ENCODE measurements around the gene GAK. TPM values are rescaled to one million over a fixed set of nuclear protein-coding genes. Genes with fewer than 3 reads are reported as not detected.
"Not testable (repeated sequence)": the region's sequence is repeated elsewhere in the genome, so short reads cannot be mapped to it uniquely, and the experiment has no call there.

GAK gene
- total RNA-seq, 2 experiments from 2014 or later, result 87.6 to 96.8 TPM

DNA sequence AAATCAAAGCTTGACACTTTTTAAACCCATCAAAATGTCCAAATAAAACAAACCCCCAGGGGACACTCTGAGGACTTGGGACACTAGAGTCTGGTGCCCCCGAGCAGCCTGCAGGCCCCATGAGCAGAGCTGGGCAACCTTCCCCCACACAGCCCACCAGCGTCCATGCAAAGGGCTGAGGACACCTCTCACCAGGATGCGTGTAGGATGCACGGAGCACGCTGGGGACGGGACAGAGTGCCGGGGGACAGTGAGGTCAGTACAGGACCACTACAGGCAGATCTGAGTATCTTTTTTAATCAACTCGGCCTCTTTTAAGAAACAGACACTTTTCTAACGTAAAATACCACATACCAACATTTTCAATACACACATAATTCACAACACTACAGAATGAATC is 6.9 kb downstream of the GAK start:
- peak overlapping the region; percentile 90 for H3K27ac Mint-ChIP-seq
- CTCF ChIA-PET, result no interaction called here
- no peak overlapping the region for H3K4me3 Mint-ChIP-seq
- peaks cover 67% of the 10 kb centered on the region for H3K4me1 Mint-ChIP-seq (ENCODE audit: low read depth)
- intact Hi-C loops (cut with micrococcal nuclease), result no loop called here
- H3K9me3 Mint-ChIP-seq, result no peaks in the 10 kb centered on the region
- no peaks in the 10 kb centered on the region for H3K27me3 Mint-ChIP-seq (ENCODE audit: low read depth)
- peaks cover 5% of the 10 kb centered on the region for H3K36me3 Mint-ChIP-seq (ENCODE audit: low read depth)
- no peak for DNase-seq

DNA sequence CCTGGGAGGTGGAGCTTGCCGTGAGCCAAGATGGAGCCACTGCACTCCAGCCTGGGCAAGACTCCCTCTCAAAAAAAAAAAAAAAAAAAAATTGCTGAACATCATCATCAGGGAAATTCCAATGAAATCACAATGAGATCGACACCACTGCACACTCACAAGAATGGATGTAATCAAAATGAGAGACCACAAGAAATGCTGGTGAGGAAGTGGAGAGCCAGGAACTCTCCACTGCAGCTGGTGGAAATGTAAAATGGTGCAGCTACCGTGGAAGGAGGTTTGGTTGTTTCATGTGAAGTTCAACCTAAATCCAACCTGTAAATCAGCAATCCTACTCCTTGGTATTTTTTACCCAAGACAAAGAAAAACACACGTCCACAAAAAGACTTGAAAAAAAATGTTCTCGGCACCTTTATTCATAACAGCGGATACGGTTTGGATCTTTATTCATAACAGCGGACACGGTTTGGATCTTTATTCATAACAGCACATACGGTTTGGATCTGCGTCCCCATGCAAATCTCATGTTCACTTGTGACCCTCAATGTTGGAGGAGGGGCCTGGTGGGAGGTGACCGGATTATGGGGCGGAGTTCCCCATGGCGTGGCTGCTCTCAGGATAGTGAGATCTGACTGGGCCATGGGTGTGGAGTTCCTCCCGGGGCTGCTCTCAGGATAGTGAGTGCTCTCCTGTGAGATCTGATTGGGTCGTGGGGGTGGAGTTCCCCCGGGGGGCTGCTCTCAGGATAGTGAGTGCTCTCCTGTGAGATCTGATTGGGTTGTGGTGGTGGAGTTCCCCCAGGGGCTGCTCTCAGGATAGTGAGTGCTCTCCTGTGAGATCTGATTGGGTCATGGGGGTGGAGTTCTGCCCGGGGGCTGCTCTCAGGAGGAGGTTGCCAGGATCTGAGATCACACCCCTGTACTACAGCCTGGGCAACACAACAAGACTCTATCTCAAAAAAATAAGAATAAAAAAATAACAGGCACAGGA is 7.7 kb downstream of the GAK start:
- Mint-ChIP-seq H3K27me3 (ENCODE audit: low read depth) (no peaks in the 10 kb centered on the region), H3K4me1 (ENCODE audit: low read depth) (peaks cover 69% of the 10 kb centered on the region), H3K4me3 (peak overlapping the region; percentile 7), H3K36me3 (ENCODE audit: low read depth) (peaks cover 11% of the 10 kb centered on the region), H3K27ac (peak overlapping the region; percentile 90), H3K9me3 (peaks cover 2% of the 10 kb centered on the region)
- intact Hi-C loops (cut with micrococcal nuclease), result loop anchor here (1.0 to 5.0 kb wide), 4 partner anchors 8 to 323 kb away; partner anchors contain the start of genes CTBP1, GAK and TMEM175
- DNase-seq, result peak; percentile 65
- CTCF ChIA-PET, result no interaction called here

DNA sequence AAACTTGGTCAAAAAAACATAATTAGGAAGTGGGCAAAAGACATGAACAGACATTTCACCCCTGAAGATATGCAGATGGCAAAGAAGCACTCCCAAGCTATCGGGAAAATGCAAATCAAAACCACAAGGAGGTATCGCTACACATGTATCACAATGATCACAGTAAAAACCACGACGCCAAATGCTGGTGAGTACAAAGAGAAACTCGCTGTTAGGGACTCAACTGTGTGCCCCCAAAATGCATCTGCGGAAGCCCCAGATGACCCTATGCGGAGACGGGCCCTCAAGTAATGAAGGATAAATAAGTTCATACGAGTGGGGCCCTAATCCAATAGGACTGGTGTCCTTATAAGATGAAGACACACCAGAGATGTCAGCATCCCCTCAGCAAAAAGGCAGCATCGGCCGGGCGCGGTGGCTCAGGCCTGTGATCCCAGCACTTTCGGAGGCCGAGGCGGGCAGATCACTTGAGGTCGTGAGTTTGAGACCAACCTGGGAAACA is 10.2 kb downstream of the GAK start:
- Mint-ChIP-seq H3K4me3 (no peak overlapping the region), H3K27ac (peak overlapping the region; percentile 52), H3K27me3 (ENCODE audit: low read depth) (no peaks in the 10 kb centered on the region), H3K9me3 (peaks cover 11% of the 10 kb centered on the region), H3K4me1 (ENCODE audit: low read depth) (peaks cover 67% of the 10 kb centered on the region), H3K36me3 (ENCODE audit: low read depth) (peaks cover 18% of the 10 kb centered on the region)
- peak; percentile 52 for DNase-seq
- intact Hi-C loops (cut with micrococcal nuclease), result loop anchor here (1.0 to 5.0 kb wide), 2 partner anchors 8 to 325 kb away; partner anchors contain the start of gene CTBP1
- CTCF ChIA-PET, result interaction anchor here (1.0 kb wide), 1 partner anchor 22 kb away, joined by 3 read pairs; no protein-coding TSS in a partner anchor

DNA sequence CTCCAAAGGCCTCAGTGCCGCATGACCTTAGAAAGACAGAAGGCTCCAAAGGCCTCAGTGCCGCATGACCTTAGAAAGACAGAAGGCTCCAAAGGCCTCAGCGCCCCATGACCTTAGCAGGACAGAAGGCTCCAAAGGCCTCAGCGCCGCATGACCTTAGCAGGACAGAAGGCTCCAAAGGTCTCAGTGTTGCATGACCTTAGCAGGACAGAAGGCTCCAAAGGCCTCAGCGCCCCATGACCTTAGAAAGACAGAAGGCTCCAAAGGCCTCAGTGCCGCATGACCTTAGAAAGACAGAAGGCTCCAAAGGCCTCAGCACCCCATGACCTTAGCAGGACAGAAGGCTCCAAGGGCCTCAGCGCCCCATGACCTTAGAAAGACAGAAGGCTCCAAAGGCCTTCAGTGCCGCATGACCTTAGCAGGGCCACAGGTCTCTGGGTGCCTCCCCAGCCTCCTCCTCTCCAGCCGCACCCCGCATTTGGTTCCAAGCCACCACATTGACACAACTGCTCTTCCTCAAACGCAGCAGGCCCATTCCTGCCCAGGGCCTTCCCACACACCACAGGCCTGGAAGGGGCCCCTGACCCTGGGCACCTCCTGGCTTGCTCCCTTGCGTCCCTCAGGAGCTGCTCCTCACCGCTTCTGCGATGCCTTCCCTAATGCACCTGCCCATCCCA is 13.0 kb downstream of the GAK start:
- DNase-seq; CTCF ChIA-PET; H3K27me3 Mint-ChIP-seq (ENCODE audit: low read depth); H3K4me3 Mint-ChIP-seq; intact Hi-C loops (cut with micrococcal nuclease); H3K27ac Mint-ChIP-seq: not testable (repeated sequence)
- Mint-ChIP-seq H3K4me1 (ENCODE audit: low read depth) (peaks cover 67% of the 10 kb centered on the region), H3K9me3 (peaks cover 11% of the 10 kb centered on the region), H3K36me3 (ENCODE audit: low read depth) (peaks cover 17% of the 10 kb centered on the region)

DNA sequence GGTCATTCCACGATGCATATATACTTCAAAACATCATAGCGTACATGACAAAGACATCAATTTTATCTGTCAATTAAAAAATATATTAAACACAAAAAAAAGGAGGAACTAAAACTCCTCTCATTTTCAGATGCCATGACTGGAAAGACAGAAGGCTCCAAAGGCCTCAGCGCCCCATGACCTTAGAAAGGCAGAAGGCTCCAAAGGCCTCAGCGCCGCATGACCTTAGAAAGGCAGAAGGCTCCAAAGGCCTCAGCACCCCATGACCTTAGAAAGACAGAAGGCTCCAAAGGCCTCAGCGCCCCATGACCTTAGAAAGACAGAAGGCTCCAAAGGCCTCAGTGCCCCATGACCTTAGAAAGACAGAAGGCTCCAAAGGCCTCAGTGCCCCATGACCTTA is 13.5 kb downstream of the GAK start:
- intact Hi-C loops (cut with micrococcal nuclease); DNase-seq; H3K27ac Mint-ChIP-seq; H3K27me3 Mint-ChIP-seq (ENCODE audit: low read depth); H3K4me3 Mint-ChIP-seq; CTCF ChIA-PET: not testable (repeated sequence)
- H3K36me3 Mint-ChIP-seq (ENCODE audit: low read depth), result peaks cover 17% of the 10 kb centered on the region
- peaks cover 65% of the 10 kb centered on the region for H3K4me1 Mint-ChIP-seq (ENCODE audit: low read depth)
- peaks cover 11% of the 10 kb centered on the region for H3K9me3 Mint-ChIP-seq

DNA sequence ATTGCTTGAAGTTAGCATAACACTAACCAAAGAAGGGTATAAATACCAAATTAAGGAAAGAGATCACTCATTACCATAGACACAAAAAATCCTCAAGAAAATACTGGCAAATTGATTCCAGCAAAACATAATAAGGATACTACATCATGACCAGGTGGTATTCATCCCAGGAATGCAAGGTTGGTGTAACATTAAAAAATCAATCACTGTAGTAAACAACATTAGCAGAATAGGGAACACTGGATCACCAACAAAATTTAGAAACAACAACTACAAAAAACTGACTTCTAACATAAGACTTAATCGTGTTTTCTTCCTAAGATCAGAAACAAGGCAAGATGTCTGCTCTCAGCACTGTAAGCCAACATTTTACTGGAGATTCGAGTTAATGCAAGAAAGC is 14.1 kb downstream of the GAK start:
- Mint-ChIP-seq H3K4me1 (ENCODE audit: low read depth) (peaks cover 60% of the 10 kb centered on the region), H3K9me3 (peaks cover 11% of the 10 kb centered on the region), H3K27ac (no peak overlapping the region), H3K36me3 (ENCODE audit: low read depth) (peaks cover 17% of the 10 kb centered on the region), H3K27me3 (ENCODE audit: low read depth) (no peaks in the 10 kb centered on the region), H3K4me3 (no peak overlapping the region)
- DNase-seq, result no peak
- intact Hi-C loops (cut with micrococcal nuclease), result no loop called here
- CTCF ChIA-PET, result no interaction called here

DNA sequence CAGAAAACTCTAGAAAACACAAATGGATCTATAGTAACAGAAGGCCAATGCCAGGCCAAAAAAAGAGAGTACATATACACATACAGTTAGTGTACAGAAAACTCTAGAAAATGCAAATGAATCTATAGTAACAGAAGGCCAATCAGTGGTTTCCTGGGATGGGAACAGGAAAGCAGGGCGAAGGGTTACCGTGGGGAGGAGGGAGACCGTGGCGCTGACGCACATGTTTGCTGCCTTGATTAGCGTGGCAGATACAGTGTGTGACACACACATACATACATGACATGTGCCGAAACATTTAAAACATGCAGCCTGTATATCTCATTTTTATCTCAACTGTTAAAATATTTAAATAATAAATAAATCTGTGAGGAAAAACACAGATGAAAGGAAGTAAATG is 14.7 kb downstream of the GAK start:
- CTCF ChIA-PET, result no interaction called here
- intact Hi-C loops (cut with micrococcal nuclease), result no loop called here
- Mint-ChIP-seq H3K36me3 (ENCODE audit: low read depth) (peaks cover 14% of the 10 kb centered on the region), H3K4me3 (no peak overlapping the region), H3K27me3 (ENCODE audit: low read depth) (no peaks in the 10 kb centered on the region), H3K9me3 (peaks cover 11% of the 10 kb centered on the region), H3K4me1 (ENCODE audit: low read depth) (peaks cover 55% of the 10 kb centered on the region), H3K27ac (no peak overlapping the region)
- no peak for DNase-seq

DNA sequence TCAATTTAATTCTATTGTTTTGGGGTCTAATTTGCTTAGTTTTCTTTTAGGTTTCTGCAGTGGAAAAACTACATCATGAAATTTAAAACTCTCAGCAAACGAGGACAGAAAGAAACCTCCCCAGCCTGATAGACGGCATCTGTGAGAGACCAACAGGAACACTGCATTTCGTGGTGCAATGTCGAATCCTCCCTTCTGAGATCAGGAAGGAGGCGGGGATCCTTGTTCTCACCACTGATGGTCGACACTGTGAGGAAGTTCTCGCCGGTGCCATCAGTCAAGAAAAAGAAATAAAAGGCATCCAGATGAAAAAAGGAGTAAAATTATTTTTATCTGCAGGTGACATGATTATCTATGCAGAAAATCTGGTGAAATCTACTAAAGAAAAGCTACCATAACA is 16.5 kb downstream of the GAK start:
- Mint-ChIP-seq H3K9me3 (peaks cover 11% of the 10 kb centered on the region), H3K27me3 (ENCODE audit: low read depth) (no peaks in the 10 kb centered on the region), H3K4me1 (ENCODE audit: low read depth) (peaks cover 38% of the 10 kb centered on the region), H3K27ac (peak overlapping the region; percentile 7), H3K4me3 (peak overlapping the region; percentile 49), H3K36me3 (ENCODE audit: low read depth) (peaks cover 18% of the 10 kb centered on the region)
- CTCF ChIA-PET, result interaction anchor here (0.7 kb wide), 1 partner anchor 1554 kb away, joined by 3 read pairs; no protein-coding TSS in a partner anchor
- intact Hi-C loops (cut with micrococcal nuclease), result no loop called here
- peak; percentile 40 for DNase-seq

DNA sequence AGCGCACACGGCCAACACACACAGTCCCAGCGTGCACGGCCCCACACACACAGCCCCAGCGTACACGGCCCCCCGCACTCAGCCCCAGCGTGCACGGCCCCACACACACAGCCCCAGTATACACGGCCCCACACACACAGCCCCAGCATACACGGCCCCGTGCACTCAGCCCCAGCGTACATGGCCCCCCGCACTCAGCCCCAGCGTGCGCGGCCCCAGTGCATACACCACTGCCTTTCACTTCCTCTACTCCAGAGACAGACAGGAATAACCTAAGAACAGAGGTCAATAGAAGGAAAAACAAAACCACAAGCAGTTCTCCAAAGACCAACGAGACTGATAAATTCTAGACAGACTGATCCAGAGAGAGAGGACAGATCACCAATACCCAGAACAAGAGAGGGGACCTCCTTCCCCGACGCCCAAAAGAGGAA is 17.1 kb downstream of the GAK start:
- Mint-ChIP-seq H3K4me1 (ENCODE audit: low read depth) (peaks cover 36% of the 10 kb centered on the region), H3K9me3 (peaks cover 11% of the 10 kb centered on the region), H3K27me3 (ENCODE audit: low read depth) (no peaks in the 10 kb centered on the region), H3K27ac (peak overlapping the region; percentile 7), H3K36me3 (ENCODE audit: low read depth) (peaks cover 16% of the 10 kb centered on the region), H3K4me3 (peak overlapping the region; percentile 49)
- no peak for DNase-seq
- intact Hi-C loops (cut with micrococcal nuclease), result no loop called here
- CTCF ChIA-PET, result no interaction called here

DNA sequence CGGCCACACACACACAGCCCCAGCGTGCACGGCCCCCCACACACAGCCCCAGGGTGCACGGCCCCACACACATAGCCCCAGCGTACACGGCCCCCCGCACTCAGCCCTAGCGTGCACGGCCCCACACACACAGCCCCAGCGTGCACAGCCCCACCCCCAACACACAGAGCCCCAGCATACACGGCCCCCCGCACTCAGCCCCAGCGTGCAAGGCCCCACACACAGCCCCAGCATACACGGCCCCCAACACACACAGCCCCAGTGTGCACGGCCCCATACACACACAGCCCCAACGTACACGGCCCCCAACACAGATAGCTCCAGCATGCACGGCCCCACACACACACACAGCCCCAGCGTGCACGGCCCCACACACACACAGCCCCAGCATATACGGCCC is 17.6 kb downstream of the GAK start:
- no peaks in the 10 kb centered on the region for H3K27me3 Mint-ChIP-seq (ENCODE audit: low read depth)
- peaks cover 13% of the 10 kb centered on the region for H3K36me3 Mint-ChIP-seq (ENCODE audit: low read depth)
- peaks cover 10% of the 10 kb centered on the region for H3K9me3 Mint-ChIP-seq
- intact Hi-C loops (cut with micrococcal nuclease), result no loop called here
- H3K27ac Mint-ChIP-seq, result no peak overlapping the region
- peaks cover 32% of the 10 kb centered on the region for H3K4me1 Mint-ChIP-seq (ENCODE audit: low read depth)
- H3K4me3 Mint-ChIP-seq, result no peak overlapping the region
- DNase-seq, result no peak
- CTCF ChIA-PET, result no interaction called here

DNA sequence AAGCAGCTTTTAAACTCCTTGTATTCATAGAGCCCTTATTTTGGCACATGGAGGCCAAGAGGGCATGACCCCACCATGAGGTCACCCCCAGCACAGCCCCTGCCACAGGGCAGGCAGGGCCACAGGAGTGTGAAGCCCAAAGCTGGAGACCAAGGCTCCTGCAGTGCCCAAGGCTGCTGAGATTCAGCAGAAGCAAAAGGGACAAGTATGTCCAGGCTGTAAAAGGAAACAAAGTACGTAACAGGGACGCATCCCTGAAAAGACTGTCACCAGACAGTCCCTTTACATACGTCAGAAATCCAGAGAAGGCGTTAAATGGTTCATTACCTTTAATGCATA is 18.9 kb downstream of the GAK start:
- no peak overlapping the region for H3K27ac Mint-ChIP-seq
- peaks cover 31% of the 10 kb centered on the region for H3K4me1 Mint-ChIP-seq (ENCODE audit: low read depth)

DNA sequence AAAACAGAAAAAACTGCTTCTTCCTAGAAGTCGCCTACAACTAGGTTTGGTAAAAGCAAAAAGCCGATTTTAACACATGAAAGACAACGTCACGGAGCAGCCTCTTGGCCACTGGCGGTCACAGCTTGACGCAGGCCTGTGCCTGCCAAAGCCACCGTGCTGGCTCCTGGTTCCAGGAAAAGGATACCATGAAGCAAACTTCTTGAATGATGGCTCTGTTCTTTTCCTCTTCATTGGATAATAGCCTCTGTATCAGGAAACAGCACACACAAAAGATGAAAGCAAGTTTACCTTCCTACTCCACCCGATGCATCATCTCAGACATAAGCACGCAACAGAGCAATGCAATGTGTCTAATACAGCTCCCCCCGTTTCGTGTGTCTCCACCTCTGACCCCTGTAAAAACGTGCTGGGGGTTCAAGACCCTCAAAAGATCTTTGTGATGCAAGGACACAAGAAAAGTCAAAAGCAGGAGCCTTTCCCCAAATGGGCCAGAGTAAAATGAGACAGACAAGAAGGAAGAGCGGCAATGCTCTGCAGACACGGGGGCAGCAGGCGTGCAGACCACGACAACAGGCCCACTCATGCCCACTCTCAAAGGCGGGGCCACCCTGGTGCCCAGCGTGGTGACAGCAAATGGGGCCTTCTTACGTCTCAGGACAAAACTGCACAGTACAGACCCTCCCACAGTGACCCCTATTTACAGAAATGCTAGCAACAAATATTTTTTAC is 19.4 kb downstream of the GAK start:
- peaks cover 29% of the 10 kb centered on the region for H3K4me1 Mint-ChIP-seq (ENCODE audit: low read depth)
- no peak overlapping the region for H3K27ac Mint-ChIP-seq
- H3K27me3 Mint-ChIP-seq (ENCODE audit: low read depth), result no peaks in the 10 kb centered on the region
- H3K4me3 Mint-ChIP-seq, result no peak overlapping the region
- H3K36me3 Mint-ChIP-seq (ENCODE audit: low read depth), result peaks cover 6% of the 10 kb centered on the region
- peaks cover 3% of the 10 kb centered on the region for H3K9me3 Mint-ChIP-seq
- CTCF ChIA-PET, result interaction anchor here (0.6 kb wide), 1 partner anchor 9 kb away, joined by 3 read pairs; no protein-coding TSS in a partner anchor
- intact Hi-C loops (cut with micrococcal nuclease), result no loop called here
- DNase-seq, result no peak

More for the DNA sequence above, 18.9 kb downstream of the GAK start:
- DNase-seq, result no peak
- intact Hi-C loops (cut with micrococcal nuclease), result no loop called here
- H3K27me3 Mint-ChIP-seq (ENCODE audit: low read depth), result no peaks in the 10 kb centered on the region
- no peak overlapping the region for H3K4me3 Mint-ChIP-seq
- CTCF ChIA-PET, result interaction anchor here (0.6 kb wide), 1 partner anchor 8 kb away, joined by 3 read pairs; no protein-coding TSS in a partner anchor
- peaks cover 10% of the 10 kb centered on the region for H3K36me3 Mint-ChIP-seq (ENCODE audit: low read depth)
- peaks cover 7% of the 10 kb centered on the region for H3K9me3 Mint-ChIP-seq

Measured in activated naive CD4-positive, alpha-beta T cell treated with anti-CD3 and anti-CD28 coated beads for 36 hours (primary cell).